Upper lobe of left lung (tissue), 4 donors: Measurements from ENCODE around the gene FOXP1.

ENCODE experiments used
- CTCF ChIP-seq, 6 experiments: fragments of 450-650 bp in 4 of 6; fragments of 200-600 bp in 2 of 6; sonication (generic) in 2 of 6; IDR thresholded peaks; one replicate each; pipeline ENCODE4 v1.5.1; 2016 to 2019; ENCODE audit warnings: antibody characterized with exemption in 6 of 6
- POLR2A ChIP-seq, 4 donors: fragments of 450-650 bp; IDR thresholded peaks; one replicate each; pipeline ENCODE4 v1.5.1; 2016 to 2017; ENCODE audit warnings: antibody characterized with exemption in 4 of 4, mild to moderate bottlenecking in 2 of 4
- POLR2AphosphoS5 ChIP-seq, 2 donors: sonication (generic); formaldehyde crosslinking; IDR thresholded peaks; one replicate each; pipeline ENCODE4 v1.5.1; 2017; ENCODE audit warnings: antibody characterized with exemption in 2 of 2

DNA sequence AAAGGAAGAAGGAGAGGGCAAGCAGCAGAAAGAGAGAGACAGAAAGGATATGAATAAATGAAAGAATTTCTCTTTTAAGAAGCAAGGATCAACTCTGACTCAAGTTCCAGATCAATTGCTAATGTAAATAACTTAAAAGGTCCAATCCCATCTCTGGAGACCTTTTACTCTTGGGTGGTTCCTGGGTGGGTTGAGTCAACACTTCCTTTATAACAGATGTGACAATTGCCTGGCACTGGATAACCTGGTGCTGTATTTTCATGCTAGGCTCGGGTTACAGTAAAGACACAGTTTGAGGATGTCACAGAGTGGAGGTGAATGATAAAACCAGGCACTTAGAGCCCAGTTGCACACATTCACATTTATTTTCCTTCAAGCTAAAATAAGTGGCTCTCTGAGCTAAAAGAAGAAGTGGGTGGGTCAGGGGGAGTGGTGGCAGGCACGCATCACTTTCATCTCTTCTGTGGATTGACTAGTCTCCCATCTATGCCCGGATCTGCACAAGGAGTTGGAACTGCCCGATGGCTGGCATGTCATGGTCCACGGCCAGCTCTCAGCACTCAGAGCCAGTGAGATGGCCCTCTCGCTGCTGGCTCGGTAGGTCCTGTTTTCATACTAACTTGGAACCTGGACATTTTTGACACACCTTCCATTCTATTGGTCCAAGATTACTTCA, 465.8 kb downstream of the FOXP1 start:
- TF ChIP-seq CTCF (IDR thresholded peaks at IDR 0.05) (no peak), POLR2AphosphoS5 (IDR thresholded peaks at IDR 0.05) (no peak), POLR2A (IDR thresholded peaks at IDR 0.05) (no peak)
